ENCODE results near the gene JARID2. TPM values are rescaled to one million over a fixed set of nuclear protein-coding genes. Genes with fewer than 3 reads are reported as not detected.
A peak's percentile ranks its signal among the peaks of the same experiment; 100 is the strongest.

The JARID2 gene
- total and polyA plus RNA-seq, 2 of the 13 experiments (the other 11 are each of a cell fraction or from before 2014, with no cell fraction given) = 7.5 to 10.3 TPM

GRCh38 chr6:15504581-15505350 lies 258.9 kb downstream of the JARID2 start (continued):
- no peak for TF ChIP-seq ZEB1 (IDR thresholded peaks at IDR 0.05; ENCODE audit: insufficient replicate concordance, low read depth)
- TF ChIP-seq GLI4 (CRISPR knock-in tag; IDR thresholded peaks at IDR 0.05; ENCODE audit: borderline replicate concordance) = no peak
- TF ChIP-seq FOSL2 (CRISPR knock-in tag; IDR thresholded peaks at IDR 0.05) = peak; percentile 25; the same call in 1 of the 2 replicates
- no peak for TF ChIP-seq SMAD1 (CRISPR knock-in tag; IDR thresholded peaks at IDR 0.05; ENCODE audit: borderline replicate concordance, low read depth)
- TF ChIP-seq ZNF382 (CRISPR knock-in tag; IDR thresholded peaks at IDR 0.05; ENCODE audit: borderline replicate concordance) = no peak
- no peak for TF ChIP-seq ZSCAN21 (CRISPR knock-in tag; IDR thresholded peaks at IDR 0.05; ENCODE audit: borderline replicate concordance)
- no peak for TF ChIP-seq SRSF1 (optimal IDR thresholded peaks at IDR 0.05; ENCODE audit: low read depth, low read length)
- no peak for TF ChIP-seq ZSCAN22 (CRISPR knock-in tag; IDR thresholded peaks at IDR 0.05)
- TF ChIP-seq TERF1 (CRISPR knock-in tag; IDR thresholded peaks at IDR 0.05) = no peak
- TF ChIP-seq HNRNPL (IDR thresholded peaks at IDR 0.05; ENCODE audit: low read depth, low read length) = peak; percentile 44; the same call in 1 of the 2 replicates
- no peak for TF ChIP-seq ZNF367 (CRISPR knock-in tag; IDR thresholded peaks at IDR 0.05; ENCODE audit: borderline replicate concordance)
- TF ChIP-seq TBP (CRISPR knock-in tag; IDR thresholded peaks at IDR 0.05) = no peak
- TF ChIP-seq ZNF7 (CRISPR knock-in tag; IDR thresholded peaks at IDR 0.05) = no peak
- no peak for TF ChIP-seq ZHX2 (IDR thresholded peaks at IDR 0.05; ENCODE audit: low read depth)
- no peak for TF ChIP-seq ZHX2 (CRISPR knock-in tag; IDR thresholded peaks at IDR 0.05; ENCODE audit: borderline replicate concordance)
- TF ChIP-seq, protein P1, sequence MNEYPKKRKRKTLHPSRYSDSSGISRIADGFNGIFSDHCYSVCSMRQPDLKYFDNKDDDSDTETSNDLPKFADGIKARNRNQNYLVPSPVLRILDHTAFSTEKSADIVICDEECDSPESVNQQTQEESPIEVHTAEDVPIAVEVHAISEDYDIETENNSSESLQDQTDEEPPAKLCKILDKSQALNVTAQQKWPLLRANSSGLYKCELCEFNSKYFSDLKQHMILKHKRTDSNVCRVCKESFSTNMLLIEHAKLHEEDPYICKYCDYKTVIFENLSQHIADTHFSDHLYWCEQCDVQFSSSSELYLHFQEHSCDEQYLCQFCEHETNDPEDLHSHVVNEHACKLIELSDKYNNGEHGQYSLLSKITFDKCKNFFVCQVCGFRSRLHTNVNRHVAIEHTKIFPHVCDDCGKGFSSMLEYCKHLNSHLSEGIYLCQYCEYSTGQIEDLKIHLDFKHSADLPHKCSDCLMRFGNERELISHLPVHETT (CRISPR knock-in tag; conservative IDR thresholded peaks at IDR 0.05) = no peak
- TF ChIP-seq ZNF383 (CRISPR knock-in tag; IDR thresholded peaks at IDR 0.05; ENCODE audit: borderline replicate concordance) = no peak
- TF ChIP-seq ZNF280D (CRISPR knock-in tag; IDR thresholded peaks at IDR 0.05) = no peak

All from HepG2 (cell line).